HepG2 (cell line): ENCODE results near the gene RBCK1. TPM values are rescaled to one million over a fixed set of nuclear protein-coding genes. Genes with fewer than 3 reads are reported as not detected.

ENCODE experiments used
- AGO2 ChIP-seq: fragments of 200-400 bp; formaldehyde crosslinking; optimal IDR thresholded peaks from 2 replicates; pipeline ENCODE3; 2017; ENCODE audit warnings: mild to moderate bottlenecking, low read depth, low read length, moderate library complexity
- HNRNPK ChIP-seq: fragments of 200-400 bp; formaldehyde crosslinking; IDR thresholded peaks from 2 replicates; pipeline ENCODE4 v1.6.1; 2018; ENCODE audit warnings: low read length, low read depth, moderate library complexity, mild to moderate bottlenecking; ENCODE audit not compliant: poor library complexity, severe bottlenecking
- POLR2AphosphoS2 ChIP-seq: IDR thresholded peaks from 2 replicates; pipeline ENCODE4 v1.6.1; 2011; ENCODE audit warnings: low read depth, low read length, improper control_type of control experiment
- RFX5 ChIP-seq: IDR thresholded peaks from 2 replicates; pipeline ENCODE4 v1.6.1; 2011; ENCODE audit warnings: low read depth, low read length, improper control_type of control experiment
- RORA ChIP-seq: sonication (generic); formaldehyde crosslinking; IDR thresholded peaks from 2 replicates; pipeline ENCODE4 v1.5.0; 2020; ENCODE audit warnings: mild to moderate bottlenecking, missing genetic modification reagents, moderate library complexity
- TOE1 ChIP-seq: sonication (generic); formaldehyde crosslinking; IDR thresholded peaks from 2 replicates; pipeline ENCODE4 v1.4.0; 2020; ENCODE audit warnings: mild to moderate bottlenecking, missing genetic modification reagents
- ZFP36L1 ChIP-seq: sonication (generic); formaldehyde crosslinking; IDR thresholded peaks from 2 replicates; pipeline ENCODE4 v1.8.0; 2022; ENCODE audit warnings: mild to moderate bottlenecking, missing genetic modification reagents, moderate library complexity
- ZNF260 ChIP-seq: sonication (generic); formaldehyde crosslinking; IDR thresholded peaks from 2 replicates; pipeline ENCODE4 v1.4.0; 2020; ENCODE audit warnings: missing genetic modification reagents, low read depth, mild to moderate bottlenecking, borderline replicate concordance
- ZNF407 ChIP-seq: sonication (generic); formaldehyde crosslinking; IDR thresholded peaks from one replicate; pipeline ENCODE4 v1.5.1; 2020; ENCODE audit warnings: mild to moderate bottlenecking, missing genetic modification reagents; ENCODE audit errors: not compliant biosample characterization
- ZNF44 ChIP-seq: sonication (generic); formaldehyde crosslinking; IDR thresholded peaks from 2 replicates; pipeline ENCODE4 v1.5.1; 2020; ENCODE audit warnings: mild to moderate bottlenecking, missing genetic modification reagents
- ZNF484 ChIP-seq: sonication (generic); formaldehyde crosslinking; IDR thresholded peaks from 2 replicates; pipeline ENCODE4 v1.5.1; 2020; ENCODE audit warnings: mild to moderate bottlenecking, low read depth, missing genetic modification reagents, borderline replicate concordance
- ZNF564 ChIP-seq: sonication (generic); formaldehyde crosslinking; IDR thresholded peaks from 2 replicates; pipeline ENCODE4 v1.8.1; 2023; ENCODE audit warnings: mild to moderate bottlenecking, missing genetic modification reagents
- ZNF761 ChIP-seq: sonication (generic); formaldehyde crosslinking; conservative IDR thresholded peaks from 2 replicates; pipeline ENCODE4 v1.4.0; 2020; ENCODE audit warnings: mild to moderate bottlenecking, missing genetic modification reagents
- ZSCAN25 ChIP-seq: sonication (generic); formaldehyde crosslinking; IDR thresholded peaks from 2 replicates; pipeline ENCODE4 v1.8.0; 2022; ENCODE audit warnings: mild to moderate bottlenecking, missing genetic modification reagents
- polyA plus RNA-seq, 8 experiments: library from polyadenylated mRNA; depleted of rRNA in 3 of 8; stranded (reverse) in 7 of 8; unstranded in 1 of 8; fragments of >200 nt; fragmentation: Illumina TruSeq in 4 of 8; extraction: Trizol in 4 of 8; gene quantifications; 2 replicates each; pipeline versions ENCODE4 v1.2.1 to v1.2.3, GENCODE V29; 2011 to 2016; ENCODE audit warnings: low read depth in 4 of 8, missing spikeins in 1 of 8, mixed read lengths in 1 of 8; ENCODE audit not compliant: insufficient read depth in 1 of 8
- total RNA-seq, 5 experiments: library from RNA; depleted of rRNA; stranded (reverse); fragments of >200 nt; fragmentation: Illumina TruSeq; extraction: Trizol; gene quantifications; 2 replicates each; pipeline ENCODE4 v1.2.3, GENCODE V29; 2016; ENCODE audit warnings: low read depth in 1 of 5
- TF ChIP-seq, protein P1 (sequence below): sonication (generic); formaldehyde crosslinking; IDR thresholded peaks from 2 replicates; pipeline ENCODE4 v1.4.0; 2020; ENCODE audit warnings: mild to moderate bottlenecking, missing genetic modification reagents, borderline replicate concordance

The RBCK1 gene
- total and polyA plus RNA-seq, 2 of the 13 experiments (the other 11 are each of a cell fraction or from before 2014, with no cell fraction given), result 149 to 215 TPM

- peak; percentile 93 for TF ChIP-seq AGO2
- TF ChIP-seq ZSCAN25 (CRISPR knock-in tag), result peak; percentile 68
- TF ChIP-seq ZFP36L1 (CRISPR knock-in tag), result no peak
- peak; percentile 83; the same call in 1 of the 2 replicates for TF ChIP-seq TOE1 (CRISPR knock-in tag)
- peak; percentile 54; the same call in 1 of the 2 replicates for TF ChIP-seq ZNF564 (CRISPR knock-in tag)
- TF ChIP-seq ZNF44 (CRISPR knock-in tag), result no peak
- TF ChIP-seq, protein P1, sequence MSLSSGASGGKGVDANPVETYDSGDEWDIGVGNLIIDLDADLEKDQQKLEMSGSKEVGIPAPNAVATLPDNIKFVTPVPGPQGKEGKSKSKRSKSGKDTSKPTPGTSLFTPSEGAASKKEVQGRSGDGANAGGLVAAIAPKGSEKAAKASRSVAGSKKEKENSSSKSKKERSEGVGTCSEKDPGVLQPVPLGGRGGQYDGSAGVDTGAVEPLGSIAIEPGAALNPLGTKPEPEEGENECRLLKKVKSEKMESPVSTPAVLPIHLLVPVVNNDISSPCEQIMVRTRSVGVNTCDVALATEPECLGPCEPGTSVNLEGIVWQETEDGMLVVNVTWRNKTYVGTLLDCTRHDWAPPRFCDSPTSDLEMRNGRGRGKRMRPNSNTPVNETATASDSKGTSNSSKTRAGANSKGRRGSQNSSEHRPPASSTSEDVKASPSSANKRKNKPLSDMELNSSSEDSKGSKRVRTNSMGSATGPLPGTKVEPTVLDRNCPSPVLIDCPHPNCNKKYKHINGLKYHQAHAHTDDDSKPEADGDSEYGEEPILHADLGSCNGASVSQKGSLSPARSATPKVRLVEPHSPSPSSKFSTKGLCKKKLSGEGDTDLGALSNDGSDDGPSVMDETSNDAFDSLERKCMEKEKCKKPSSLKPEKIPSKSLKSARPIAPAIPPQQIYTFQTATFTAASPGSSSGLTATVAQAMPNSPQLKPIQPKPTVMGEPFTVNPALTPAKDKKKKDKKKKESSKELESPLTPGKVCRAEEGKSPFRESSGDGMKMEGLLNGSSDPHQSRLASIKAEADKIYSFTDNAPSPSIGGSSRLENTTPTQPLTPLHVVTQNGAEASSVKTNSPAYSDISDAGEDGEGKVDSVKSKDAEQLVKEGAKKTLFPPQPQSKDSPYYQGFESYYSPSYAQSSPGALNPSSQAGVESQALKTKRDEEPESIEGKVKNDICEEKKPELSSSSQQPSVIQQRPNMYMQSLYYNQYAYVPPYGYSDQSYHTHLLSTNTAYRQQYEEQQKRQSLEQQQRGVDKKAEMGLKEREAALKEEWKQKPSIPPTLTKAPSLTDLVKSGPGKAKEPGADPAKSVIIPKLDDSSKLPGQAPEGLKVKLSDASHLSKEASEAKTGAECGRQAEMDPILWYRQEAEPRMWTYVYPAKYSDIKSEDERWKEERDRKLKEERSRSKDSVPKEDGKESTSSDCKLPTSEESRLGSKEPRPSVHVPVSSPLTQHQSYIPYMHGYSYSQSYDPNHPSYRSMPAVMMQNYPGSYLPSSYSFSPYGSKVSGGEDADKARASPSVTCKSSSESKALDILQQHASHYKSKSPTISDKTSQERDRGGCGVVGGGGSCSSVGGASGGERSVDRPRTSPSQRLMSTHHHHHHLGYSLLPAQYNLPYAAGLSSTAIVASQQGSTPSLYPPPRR (CRISPR knock-in tag), result peak; percentile 43; the same call in 1 of the 2 replicates
- 0 out of 2 replicates have a peak, but pooled peaks have one; percentile 27 for TF ChIP-seq RFX5
- TF ChIP-seq ZNF260 (CRISPR knock-in tag), result no peak
- TF ChIP-seq ZNF407 (CRISPR knock-in tag), result no peak
- TF ChIP-seq ZNF761, result no peak; the same call in 1 of the 2 replicates
- no peak for TF ChIP-seq RORA
- TF ChIP-seq ZNF484 (CRISPR knock-in tag), result no peak
- TF ChIP-seq POLR2AphosphoS2, result no peak
- no peak for TF ChIP-seq HNRNPK
These were observed 23.2 kb downstream of the RBCK1 start (continued) for GRCh38 chr20:431012-431904.
